ENCODE data around the gene ATP13A4. TPM values are rescaled to one million over a fixed set of nuclear protein-coding genes. Genes with fewer than 3 reads are reported as not detected.
A peak's percentile ranks its signal among the peaks of the same experiment; 100 is the strongest.

The ATP13A4 gene, protein sequence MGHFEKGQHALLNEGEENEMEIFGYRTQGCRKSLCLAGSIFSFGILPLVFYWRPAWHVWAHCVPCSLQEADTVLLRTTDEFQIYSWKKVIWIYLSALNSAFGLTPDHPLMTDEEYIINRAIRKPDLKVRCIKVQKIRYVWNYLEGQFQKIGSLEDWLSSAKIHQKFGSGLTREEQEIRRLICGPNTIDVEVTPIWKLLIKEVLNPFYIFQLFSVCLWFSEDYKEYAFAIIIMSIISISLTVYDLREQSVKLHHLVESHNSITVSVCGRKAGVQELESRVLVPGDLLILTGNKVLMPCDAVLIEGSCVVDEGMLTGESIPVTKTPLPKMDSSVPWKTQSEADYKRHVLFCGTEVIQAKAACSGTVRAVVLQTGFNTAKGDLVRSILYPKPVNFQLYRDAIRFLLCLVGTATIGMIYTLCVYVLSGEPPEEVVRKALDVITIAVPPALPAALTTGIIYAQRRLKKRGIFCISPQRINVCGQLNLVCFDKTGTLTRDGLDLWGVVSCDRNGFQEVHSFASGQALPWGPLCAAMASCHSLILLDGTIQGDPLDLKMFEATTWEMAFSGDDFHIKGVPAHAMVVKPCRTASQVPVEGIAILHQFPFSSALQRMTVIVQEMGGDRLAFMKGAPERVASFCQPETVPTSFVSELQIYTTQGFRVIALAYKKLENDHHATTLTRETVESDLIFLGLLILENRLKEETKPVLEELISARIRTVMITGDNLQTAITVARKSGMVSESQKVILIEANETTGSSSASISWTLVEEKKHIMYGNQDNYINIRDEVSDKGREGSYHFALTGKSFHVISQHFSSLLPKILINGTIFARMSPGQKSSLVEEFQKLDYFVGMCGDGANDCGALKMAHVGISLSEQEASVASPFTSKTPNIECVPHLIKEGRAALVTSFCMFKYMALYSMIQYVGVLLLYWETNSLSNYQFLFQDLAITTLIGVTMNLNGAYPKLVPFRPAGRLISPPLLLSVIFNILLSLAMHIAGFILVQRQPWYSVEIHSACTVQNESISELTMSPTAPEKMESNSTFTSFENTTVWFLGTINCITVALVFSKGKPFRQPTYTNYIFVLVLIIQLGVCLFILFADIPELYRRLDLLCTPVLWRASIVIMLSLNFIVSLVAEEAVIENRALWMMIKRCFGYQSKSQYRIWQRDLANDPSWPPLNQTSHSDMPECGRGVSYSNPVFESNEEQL
- 1.9 TPM for polyA plus RNA-seq (2012; ENCODE audit: missing spikeins)

DNA sequence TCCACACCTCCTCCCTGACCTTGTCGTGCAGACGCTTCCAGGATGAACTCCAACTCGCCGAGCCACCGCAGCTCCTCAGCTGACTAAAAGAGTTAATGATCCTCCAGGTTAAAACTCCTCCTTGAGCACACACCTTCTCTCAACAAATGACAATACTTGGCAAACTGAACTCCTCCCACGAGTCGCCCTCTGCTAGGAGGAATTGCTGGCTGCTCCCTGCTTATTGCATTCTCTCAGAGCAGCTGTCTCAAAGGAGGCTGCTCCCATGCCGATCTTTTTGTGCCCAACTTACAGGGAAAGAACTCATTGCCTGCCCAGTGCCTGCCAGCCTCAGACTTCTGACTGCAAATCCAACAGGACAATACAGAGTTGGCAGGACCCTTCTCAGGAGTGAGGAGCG, at the start of gene ATP13A4:
Gene ATP13A4, minus strand, starts transcription at position 85 of the 400 bp plus-strand sequence. CDS start 96 bp downstream, outside the sequence.
- no peak for FAIRE-seq
- DNase-seq (ENCODE audit: insufficient read length), result no peak
- TF ChIP-seq TAF1 (IDR thresholded peaks at IDR 0.05; ENCODE audit: borderline replicate concordance, low read depth, low read length) (no peak), POLR2AphosphoS5 (IDR thresholded peaks at IDR 0.05; ENCODE audit: low read depth, low read length) (no peak), POLR2A (IDR thresholded peaks at IDR 0.05; ENCODE audit: low read depth, low read length) (no peak)

DNA sequence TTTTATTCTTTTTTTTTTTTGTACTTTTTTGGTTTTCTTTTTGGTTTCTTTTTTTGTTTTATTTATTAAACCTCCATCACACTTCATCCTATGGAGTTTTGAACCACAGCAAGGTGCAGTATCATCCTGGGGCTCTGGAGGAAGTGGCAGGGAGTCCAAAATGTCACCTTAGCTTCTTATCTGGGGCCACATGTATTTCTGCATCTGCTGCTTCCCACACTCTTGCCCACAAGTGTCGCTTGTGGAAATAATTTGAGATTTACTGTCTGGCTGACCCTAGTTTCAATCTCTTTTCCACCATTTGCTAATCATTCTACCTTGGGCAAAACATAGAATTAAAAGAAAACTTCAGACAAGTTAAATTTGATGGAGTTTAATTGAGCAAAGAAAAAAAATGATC, 44.7 kb upstream of the ATP13A4 start:
- FAIRE-seq (no peak), DNase-seq (ENCODE audit: insufficient read length) (no peak)
- TF ChIP-seq TAF1 (IDR thresholded peaks at IDR 0.05; ENCODE audit: borderline replicate concordance, low read depth, low read length) (no peak), POLR2AphosphoS5 (IDR thresholded peaks at IDR 0.05; ENCODE audit: low read depth, low read length) (no peak), POLR2A (IDR thresholded peaks at IDR 0.05; ENCODE audit: low read depth, low read length) (no peak)

DNA sequence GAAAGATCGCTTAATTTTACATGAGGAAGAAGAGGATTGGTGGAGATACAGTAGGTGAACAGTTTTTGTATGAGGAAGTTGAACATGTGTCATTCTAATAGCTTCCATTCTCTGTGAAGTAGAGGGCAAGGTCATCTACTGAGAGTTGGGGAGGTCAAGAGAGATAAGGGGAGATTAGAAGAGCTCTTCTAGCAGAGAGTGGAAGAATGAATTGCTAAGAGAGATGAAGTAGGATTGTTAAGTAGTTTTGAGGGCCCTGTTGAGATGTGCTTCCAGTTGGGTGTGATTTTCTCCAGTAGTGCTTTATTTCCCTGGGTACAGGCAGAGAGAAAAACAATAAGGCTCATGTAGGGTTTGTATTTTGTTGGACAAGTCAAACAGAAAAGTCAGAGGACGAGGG, 43.5 kb upstream of the ATP13A4 start:
- FAIRE-seq, result no peak
- DNase-seq (ENCODE audit: insufficient read length), result no peak
- TF ChIP-seq TAF1 (IDR thresholded peaks at IDR 0.05; ENCODE audit: borderline replicate concordance, low read depth, low read length) (no peak), POLR2A (IDR thresholded peaks at IDR 0.05; ENCODE audit: low read depth, low read length) (no peak), POLR2AphosphoS5 (IDR thresholded peaks at IDR 0.05; ENCODE audit: low read depth, low read length) (no peak)

- no peak for TF ChIP-seq POLR2A (IDR thresholded peaks at IDR 0.05; ENCODE audit: low read depth, low read length)
- FAIRE-seq (no peak), DNase-seq (ENCODE audit: insufficient read length) (no peak)
Observed at GRCh38 chr3:193595939-193596487, 41.3 kb upstream of the ATP13A4 start.

DNA sequence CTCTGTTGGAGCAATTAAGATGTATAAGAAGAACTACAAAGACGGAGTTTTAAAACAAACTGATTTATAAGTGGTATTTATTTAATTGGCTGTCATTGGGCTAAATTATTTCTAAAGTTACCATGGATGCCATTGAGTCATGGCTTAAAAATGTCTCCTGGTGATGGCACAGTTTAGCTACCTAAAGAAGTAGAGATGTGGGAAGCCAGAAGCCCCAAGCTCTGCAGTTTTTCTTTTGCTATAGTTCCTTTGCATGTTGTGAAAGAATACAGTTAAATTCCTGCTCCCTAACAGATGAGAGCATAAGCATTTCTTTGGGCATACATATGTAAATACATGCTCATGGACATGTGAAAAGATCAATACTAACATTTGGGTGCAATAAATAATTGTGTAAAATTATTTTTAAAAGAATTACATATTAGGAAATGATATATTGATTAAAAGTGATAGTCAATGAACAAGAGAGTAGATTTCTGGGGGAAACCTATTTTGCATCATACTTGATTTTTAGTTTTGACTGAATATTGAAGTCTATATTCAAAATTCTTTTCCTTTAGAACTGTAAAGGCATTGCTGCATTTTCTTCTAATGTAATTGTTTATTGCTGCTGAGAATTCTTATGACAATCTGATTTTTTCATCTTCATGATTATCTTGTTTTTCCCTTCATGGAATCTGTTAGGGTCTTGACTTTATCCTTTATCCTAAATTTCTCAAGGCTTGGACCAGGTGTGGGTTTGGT, 40.4 kb upstream of the ATP13A4 start:
- FAIRE-seq (no peak), DNase-seq (ENCODE audit: insufficient read length) (no peak)
- TF ChIP-seq POLR2AphosphoS5 (IDR thresholded peaks at IDR 0.05; ENCODE audit: low read depth, low read length) (no peak), POLR2A (IDR thresholded peaks at IDR 0.05; ENCODE audit: low read depth, low read length) (no peak), TAF1 (IDR thresholded peaks at IDR 0.05; ENCODE audit: borderline replicate concordance, low read depth, low read length) (no peak)

- no peak for FAIRE-seq
- TF ChIP-seq TAF1 (IDR thresholded peaks at IDR 0.05; ENCODE audit: borderline replicate concordance, low read depth, low read length), result no peak
- no peak for TF ChIP-seq POLR2A (IDR thresholded peaks at IDR 0.05; ENCODE audit: low read depth, low read length)
- TF ChIP-seq POLR2AphosphoS5 (IDR thresholded peaks at IDR 0.05; ENCODE audit: low read depth, low read length), result no peak
- DNase-seq (ENCODE audit: insufficient read length), result peak; percentile 16
Observed at GRCh38 chr3:193593668-193594030, 39.0 kb upstream of the ATP13A4 start.

- TF ChIP-seq POLR2AphosphoS5 (IDR thresholded peaks at IDR 0.05; ENCODE audit: low read depth, low read length) (peak; percentile 79), POLR2A (IDR thresholded peaks at IDR 0.05; ENCODE audit: low read depth, low read length) (peak; percentile 88), TAF1 (IDR thresholded peaks at IDR 0.05; ENCODE audit: borderline replicate concordance, low read depth, low read length) (peak; percentile 83)
- FAIRE-seq (peak; percentile 89), DNase-seq (ENCODE audit: insufficient read length) (peak; percentile 86)
Observed at GRCh38 chr3:193592841-193593667, 38.4 kb upstream of the ATP13A4 start, which contains the start of gene OPA1. Gene OPA1, plus strand, starts transcription at chr3:193593208. Its CDS starts 170 bp downstream, at chr3:193593378.

- no peak for DNase-seq (ENCODE audit: insufficient read length)
- TF ChIP-seq TAF1 (IDR thresholded peaks at IDR 0.05; ENCODE audit: borderline replicate concordance, low read depth, low read length), result no peak
- FAIRE-seq, result no peak
Observed at GRCh38 chr3:193590088-193590856, 35.6 kb upstream of the ATP13A4 start.

- TF ChIP-seq POLR2AphosphoS5 (IDR thresholded peaks at IDR 0.05; ENCODE audit: low read depth, low read length), result no peak
- TF ChIP-seq POLR2A (IDR thresholded peaks at IDR 0.05; ENCODE audit: low read depth, low read length), result no peak
- no peak for TF ChIP-seq TAF1 (IDR thresholded peaks at IDR 0.05; ENCODE audit: borderline replicate concordance, low read depth, low read length)
- FAIRE-seq, result no peak
Observed at GRCh38 chr3:193589616-193590015, 34.9 kb upstream of the ATP13A4 start.

More at GRCh38 chr3:193589616-193590015, 34.9 kb upstream of the ATP13A4 start:
- no peak for DNase-seq (ENCODE audit: insufficient read length)
